ENCODE data around the gene SIRPD. TPM values are rescaled to one million over a fixed set of nuclear protein-coding genes. Genes with fewer than 3 reads are reported as not detected.

The SIRPD gene
- total RNA-seq, 1 donor from 2014 or later, result not detected

DNA sequence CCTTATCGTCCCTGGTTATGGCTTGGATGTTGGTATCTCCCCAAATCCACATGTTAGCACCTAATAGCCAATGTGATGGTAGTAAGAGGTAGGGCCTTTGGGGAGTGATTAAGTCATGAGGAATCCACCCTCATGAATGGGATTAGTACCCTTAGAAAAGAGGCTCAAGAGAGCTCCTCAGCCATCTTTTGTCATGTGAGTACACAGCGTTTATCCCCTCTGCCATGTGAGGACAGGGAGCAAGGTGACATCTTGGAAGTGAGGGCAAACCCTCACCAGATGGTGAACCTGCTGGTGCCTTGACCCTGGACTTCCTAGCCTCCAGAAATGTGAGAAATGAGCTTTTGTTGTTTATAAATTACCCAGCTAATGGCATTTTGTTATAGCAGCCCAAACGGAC is 50.2 kb downstream of the SIRPD start:
- DNase-seq, result no peak
- no peak overlapping the region for H3K27ac Mint-ChIP-seq (ENCODE audit: unreplicated experiment)
- peaks cover 1% of the 10 kb centered on the region for H3K9me3 Mint-ChIP-seq (ENCODE audit: unreplicated experiment)
- no peaks in the 10 kb centered on the region for H3K4me1 Mint-ChIP-seq (ENCODE audit: low read depth, unreplicated experiment)
- no peaks in the 10 kb centered on the region for H3K27me3 Mint-ChIP-seq (ENCODE audit: unreplicated experiment)
- H3K4me3 Mint-ChIP-seq (ENCODE audit: unreplicated experiment), result no peak overlapping the region
- peaks cover 7% of the 10 kb centered on the region for H3K36me3 Mint-ChIP-seq (ENCODE audit: unreplicated experiment)
- TF ChIP-seq, protein P1, sequence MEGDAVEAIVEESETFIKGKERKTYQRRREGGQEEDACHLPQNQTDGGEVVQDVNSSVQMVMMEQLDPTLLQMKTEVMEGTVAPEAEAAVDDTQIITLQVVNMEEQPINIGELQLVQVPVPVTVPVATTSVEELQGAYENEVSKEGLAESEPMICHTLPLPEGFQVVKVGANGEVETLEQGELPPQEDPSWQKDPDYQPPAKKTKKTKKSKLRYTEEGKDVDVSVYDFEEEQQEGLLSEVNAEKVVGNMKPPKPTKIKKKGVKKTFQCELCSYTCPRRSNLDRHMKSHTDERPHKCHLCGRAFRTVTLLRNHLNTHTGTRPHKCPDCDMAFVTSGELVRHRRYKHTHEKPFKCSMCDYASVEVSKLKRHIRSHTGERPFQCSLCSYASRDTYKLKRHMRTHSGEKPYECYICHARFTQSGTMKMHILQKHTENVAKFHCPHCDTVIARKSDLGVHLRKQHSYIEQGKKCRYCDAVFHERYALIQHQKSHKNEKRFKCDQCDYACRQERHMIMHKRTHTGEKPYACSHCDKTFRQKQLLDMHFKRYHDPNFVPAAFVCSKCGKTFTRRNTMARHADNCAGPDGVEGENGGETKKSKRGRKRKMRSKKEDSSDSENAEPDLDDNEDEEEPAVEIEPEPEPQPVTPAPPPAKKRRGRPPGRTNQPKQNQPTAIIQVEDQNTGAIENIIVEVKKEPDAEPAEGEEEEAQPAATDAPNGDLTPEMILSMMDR (IDR thresholded peaks at IDR 0.05; ENCODE audit: partially characterized antibody, unreplicated experiment), result no peak

DNA sequence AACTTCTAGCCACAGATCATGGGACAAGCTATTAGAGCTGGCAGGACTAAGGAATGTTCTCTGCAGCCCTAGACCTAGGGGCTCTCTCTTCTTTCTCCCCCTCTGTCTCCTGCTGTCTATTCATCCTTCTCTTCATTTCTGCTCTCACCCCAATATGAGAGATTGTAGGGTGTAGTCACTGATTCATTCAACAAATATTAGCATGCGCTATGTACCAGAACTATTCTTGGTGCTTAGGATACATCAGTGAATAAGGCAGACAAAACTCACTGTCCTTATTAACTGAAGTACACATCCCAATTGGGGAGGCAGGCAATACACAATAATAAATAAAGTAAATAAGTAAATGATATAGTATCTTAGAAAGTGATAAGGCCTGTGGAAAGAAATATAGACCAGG is 51.6 kb downstream of the SIRPD start:
- Mint-ChIP-seq H3K27me3 (ENCODE audit: unreplicated experiment) (no peaks in the 10 kb centered on the region), H3K9me3 (ENCODE audit: unreplicated experiment) (peaks cover 1% of the 10 kb centered on the region), H3K36me3 (ENCODE audit: unreplicated experiment) (peaks cover 7% of the 10 kb centered on the region), H3K27ac (ENCODE audit: unreplicated experiment) (no peak overlapping the region), H3K4me1 (ENCODE audit: low read depth, unreplicated experiment) (no peaks in the 10 kb centered on the region), H3K4me3 (ENCODE audit: unreplicated experiment) (no peak overlapping the region)
- TF ChIP-seq, protein P1 (IDR thresholded peaks at IDR 0.05; ENCODE audit: partially characterized antibody, unreplicated experiment), result no peak
- DNase-seq, result no peak

DNA sequence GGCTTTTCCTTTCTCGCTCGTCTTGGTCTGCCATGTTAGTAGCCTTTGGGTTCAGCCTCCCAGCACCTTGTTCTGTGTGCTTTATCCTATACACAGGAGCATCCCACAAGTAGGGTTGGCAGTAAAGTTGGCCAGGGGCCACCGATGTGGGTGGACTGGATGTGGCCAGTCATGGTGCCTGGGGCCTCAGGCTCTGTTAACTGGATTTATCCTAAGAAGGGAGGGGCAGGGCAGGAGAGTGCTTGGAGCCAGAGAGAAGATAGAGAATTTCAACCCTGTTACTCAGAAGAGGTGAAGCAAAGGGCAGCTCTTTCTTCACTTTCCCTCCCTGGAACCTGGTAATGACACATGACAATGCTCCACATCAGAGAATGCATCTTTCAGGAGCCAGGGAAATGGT is 52.1 kb downstream of the SIRPD start:
- no peak overlapping the region for H3K4me3 Mint-ChIP-seq (ENCODE audit: unreplicated experiment)
- no peak overlapping the region for H3K27ac Mint-ChIP-seq (ENCODE audit: unreplicated experiment)
- no peaks in the 10 kb centered on the region for H3K4me1 Mint-ChIP-seq (ENCODE audit: low read depth, unreplicated experiment)
- peaks cover 7% of the 10 kb centered on the region for H3K36me3 Mint-ChIP-seq (ENCODE audit: unreplicated experiment)
- H3K27me3 Mint-ChIP-seq (ENCODE audit: unreplicated experiment), result no peaks in the 10 kb centered on the region
- peaks cover 1% of the 10 kb centered on the region for H3K9me3 Mint-ChIP-seq (ENCODE audit: unreplicated experiment)
- no peak for DNase-seq
- TF ChIP-seq, protein P1 (IDR thresholded peaks at IDR 0.05; ENCODE audit: partially characterized antibody, unreplicated experiment), result no peak

DNA sequence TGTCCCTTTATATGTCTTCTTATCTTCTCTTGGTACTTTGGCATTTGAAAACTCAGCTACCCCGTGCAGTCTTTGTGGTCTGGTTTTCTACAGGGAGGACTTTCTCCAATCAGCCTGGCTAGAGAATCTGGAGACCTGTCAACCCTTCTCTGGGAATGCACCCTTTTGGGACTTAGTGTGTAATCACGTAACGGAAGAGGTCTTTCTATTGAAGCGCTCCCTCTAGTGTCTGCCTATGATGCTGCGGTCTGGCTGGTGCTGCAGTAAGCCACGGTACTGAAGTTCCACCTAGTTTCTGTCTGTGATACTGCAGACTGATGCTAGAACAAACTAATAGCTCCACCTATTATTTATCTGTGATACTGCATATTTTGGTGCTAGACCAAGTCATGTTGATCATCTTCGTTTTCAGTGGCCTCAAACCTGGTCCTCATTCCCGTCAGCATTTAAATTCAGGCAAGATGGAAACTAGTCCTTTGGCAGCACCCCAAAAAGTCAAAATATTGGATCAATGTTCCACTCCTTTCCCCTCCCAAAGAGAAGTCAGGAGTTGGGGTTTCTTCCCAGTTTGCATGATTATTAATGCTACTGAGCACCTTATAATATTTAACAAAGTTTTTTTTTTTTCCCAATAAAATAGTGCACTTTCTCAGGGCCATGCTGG is 53.8 kb downstream of the SIRPD start:
- H3K27ac Mint-ChIP-seq (ENCODE audit: unreplicated experiment), result no peak overlapping the region
- peaks cover 7% of the 10 kb centered on the region for H3K36me3 Mint-ChIP-seq (ENCODE audit: unreplicated experiment)

DNA sequence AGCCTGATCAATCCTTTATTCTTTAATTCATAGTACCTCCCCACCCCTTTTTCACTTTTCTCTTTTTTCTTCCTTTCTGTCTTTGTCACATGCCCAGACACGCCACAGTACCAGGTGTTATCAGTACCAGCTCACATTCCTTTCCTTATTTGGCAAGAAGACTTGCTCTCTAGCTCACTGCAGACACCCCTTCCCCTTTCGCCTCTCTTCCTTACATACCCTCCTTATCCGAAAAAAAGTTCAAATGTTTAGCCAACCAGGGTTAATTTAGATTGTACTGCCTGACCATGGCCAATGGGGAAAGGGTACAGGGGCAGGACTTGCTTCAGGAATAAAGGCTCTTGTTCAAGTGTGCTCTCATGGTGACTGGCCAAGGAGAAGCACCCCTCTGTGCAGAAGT is 57.0 kb downstream of the SIRPD start:
- Mint-ChIP-seq H3K4me3 (ENCODE audit: unreplicated experiment) (no peak overlapping the region), H3K27me3 (ENCODE audit: unreplicated experiment) (no peaks in the 10 kb centered on the region), H3K36me3 (ENCODE audit: unreplicated experiment) (peaks cover 7% of the 10 kb centered on the region), H3K27ac (ENCODE audit: unreplicated experiment) (no peak overlapping the region), H3K4me1 (ENCODE audit: low read depth, unreplicated experiment) (no peaks in the 10 kb centered on the region), H3K9me3 (ENCODE audit: unreplicated experiment) (peaks cover 1% of the 10 kb centered on the region)
- TF ChIP-seq, protein P1 (IDR thresholded peaks at IDR 0.05; ENCODE audit: partially characterized antibody, unreplicated experiment), result no peak
- no peak for DNase-seq

More for the DNA sequence above, 53.8 kb downstream of the SIRPD start:
- Mint-ChIP-seq H3K4me1 (ENCODE audit: low read depth, unreplicated experiment) (no peaks in the 10 kb centered on the region), H3K4me3 (ENCODE audit: unreplicated experiment) (no peak overlapping the region), H3K27me3 (ENCODE audit: unreplicated experiment) (no peaks in the 10 kb centered on the region), H3K9me3 (ENCODE audit: unreplicated experiment) (peaks cover 1% of the 10 kb centered on the region)
- TF ChIP-seq, protein P1 (IDR thresholded peaks at IDR 0.05; ENCODE audit: partially characterized antibody, unreplicated experiment), result peak; percentile 75
- peak; percentile 79 for DNase-seq

Measured in glutamatergic neuron (in vitro differentiated cells).